Measurements from ENCODE around the gene LRRC72.
"Not testable (repeated sequence)": the region's sequence is repeated elsewhere in the genome, so short reads cannot be mapped to it uniquely, and the experiment has no call there.

LRRC72 gene

GRCh38 chr7:16526742-16527540 lies at the start of gene LRRC72:
Gene LRRC72 (plus strand): TSS chr7:16526825. CDS start chr7:16526953, 128 bp downstream.
- H3K27ac Mint-ChIP-seq, result no peak within 1 kb of the TSS
- ATAC-seq (ENCODE audit: low read depth), result no peak

GRCh38 chr7:16479161-16479560 lies 47.5 kb upstream of the LRRC72 start:
- Mint-ChIP-seq H3K27me3 (peaks cover 3% of the 10 kb centered on the region), H3K36me3 (no peaks in the 10 kb centered on the region), H3K27ac (no peak overlapping the region), H3K4me1 (no peaks in the 10 kb centered on the region), H3K4me3 (no peak overlapping the region), H3K9me3 (no peaks in the 10 kb centered on the region)
- no peak for DNase-seq (ENCODE audit: low spot score in 2 of 2)
- ATAC-seq (ENCODE audit: low read depth), result no peak

More at GRCh38 chr7:16526742-16527540, at the start of gene LRRC72:
- Mint-ChIP-seq H3K36me3 (no peaks in the 10 kb centered on the region), H3K9me3 (no peaks in the 10 kb centered on the region), H3K4me1 (no peaks in the 10 kb centered on the region), H3K27me3 (peaks cover 7% of the 10 kb centered on the region), H3K4me3 (no peak within 1 kb of the TSS)
- no peak for DNase-seq (ENCODE audit: low spot score in 2 of 2)

GRCh38 chr7:16479591-16479990 lies 47.0 kb upstream of the LRRC72 start:
- Mint-ChIP-seq H3K36me3 (no peaks in the 10 kb centered on the region), H3K27me3 (peaks cover 2% of the 10 kb centered on the region), H3K27ac (no peak overlapping the region), H3K9me3 (no peaks in the 10 kb centered on the region), H3K4me1 (no peaks in the 10 kb centered on the region), H3K4me3 (no peak overlapping the region)
- ATAC-seq (ENCODE audit: low read depth) (no peak), DNase-seq (ENCODE audit: low spot score in 2 of 2) (no peak)

- ATAC-seq (ENCODE audit: low read depth), result no peak
- Mint-ChIP-seq H3K9me3 (no peaks in the 10 kb centered on the region), H3K4me1 (no peaks in the 10 kb centered on the region), H3K27ac (no peak overlapping the region), H3K27me3 (peaks cover 5% of the 10 kb centered on the region), H3K4me3 (no peak overlapping the region), H3K36me3 (no peaks in the 10 kb centered on the region)
- DNase-seq (ENCODE audit: low spot score in 2 of 2), result no peak
Observed at GRCh38 chr7:16484453-16485158, 42.0 kb upstream of the LRRC72 start.

- peaks cover 10% of the 10 kb centered on the region for H3K27me3 Mint-ChIP-seq
- ATAC-seq (ENCODE audit: low read depth), result no peak
- no peaks in the 10 kb centered on the region for H3K4me1 Mint-ChIP-seq
Observed at GRCh38 chr7:16491148-16491547, 35.5 kb upstream of the LRRC72 start.

GRCh38 chr7:16492513-16493062 lies 34.0 kb upstream of the LRRC72 start:
- H3K4me1 Mint-ChIP-seq, result no peaks in the 10 kb centered on the region
- peaks cover 8% of the 10 kb centered on the region for H3K27me3 Mint-ChIP-seq
- DNase-seq (ENCODE audit: low spot score in 2 of 2) (no peak), ATAC-seq (ENCODE audit: low read depth) (no peak)
- no peak overlapping the region for H3K4me3 Mint-ChIP-seq
- no peaks in the 10 kb centered on the region for H3K36me3 Mint-ChIP-seq
- H3K9me3 Mint-ChIP-seq, result no peaks in the 10 kb centered on the region
- H3K27ac Mint-ChIP-seq, result no peak overlapping the region

More at GRCh38 chr7:16491148-16491547, 35.5 kb upstream of the LRRC72 start:
- DNase-seq (ENCODE audit: low spot score in 2 of 2), result no peak
- Mint-ChIP-seq H3K4me3 (no peak overlapping the region), H3K36me3 (no peaks in the 10 kb centered on the region), H3K27ac (no peak overlapping the region), H3K9me3 (no peaks in the 10 kb centered on the region)

GRCh38 chr7:16493266-16493665 lies 33.4 kb upstream of the LRRC72 start:
- no peak for DNase-seq (ENCODE audit: low spot score in 2 of 2)
- Mint-ChIP-seq H3K36me3 (no peaks in the 10 kb centered on the region), H3K4me1 (no peaks in the 10 kb centered on the region), H3K4me3 (no peak overlapping the region), H3K27me3 (peaks cover 8% of the 10 kb centered on the region), H3K27ac (no peak overlapping the region), H3K9me3 (no peaks in the 10 kb centered on the region)
- ATAC-seq (ENCODE audit: low read depth), result no peak

GRCh38 chr7:16494551-16494950 lies 32.1 kb upstream of the LRRC72 start:
- ATAC-seq (ENCODE audit: low read depth) (no peak), DNase-seq (ENCODE audit: low spot score in 2 of 2) (no peak)
- no peaks in the 10 kb centered on the region for H3K4me1 Mint-ChIP-seq
- peaks cover 8% of the 10 kb centered on the region for H3K27me3 Mint-ChIP-seq
- H3K27ac Mint-ChIP-seq, result no peak overlapping the region
- no peak overlapping the region for H3K4me3 Mint-ChIP-seq
- no peaks in the 10 kb centered on the region for H3K9me3 Mint-ChIP-seq
- no peaks in the 10 kb centered on the region for H3K36me3 Mint-ChIP-seq

GRCh38 chr7:16494955-16495719 lies 31.5 kb upstream of the LRRC72 start:
- Mint-ChIP-seq H3K4me1 (no peaks in the 10 kb centered on the region), H3K27me3 (peaks cover 8% of the 10 kb centered on the region), H3K4me3 (no peak overlapping the region), H3K9me3 (no peaks in the 10 kb centered on the region), H3K36me3 (no peaks in the 10 kb centered on the region), H3K27ac (no peak overlapping the region)
- DNase-seq (ENCODE audit: low spot score in 2 of 2) (no peak), ATAC-seq (ENCODE audit: low read depth) (no peak)

GRCh38 chr7:16498122-16498521 lies 28.5 kb upstream of the LRRC72 start:
- Mint-ChIP-seq H3K9me3 (no peaks in the 10 kb centered on the region), H3K4me1 (no peaks in the 10 kb centered on the region), H3K4me3 (no peak overlapping the region), H3K27ac (no peak overlapping the region), H3K27me3 (peaks cover 5% of the 10 kb centered on the region), H3K36me3 (no peaks in the 10 kb centered on the region)
- DNase-seq (ENCODE audit: low spot score in 2 of 2) (no peak), ATAC-seq (ENCODE audit: low read depth) (no peak)

- ATAC-seq (ENCODE audit: low read depth) (no peak), DNase-seq (ENCODE audit: low spot score in 2 of 2) (no peak)
- H3K4me1 Mint-ChIP-seq, result no peaks in the 10 kb centered on the region
- no peaks in the 10 kb centered on the region for H3K9me3 Mint-ChIP-seq
- H3K27ac Mint-ChIP-seq, result no peak overlapping the region
- no peak overlapping the region for H3K4me3 Mint-ChIP-seq
- no peaks in the 10 kb centered on the region for H3K36me3 Mint-ChIP-seq
- peaks cover 7% of the 10 kb centered on the region for H3K27me3 Mint-ChIP-seq
Observed at GRCh38 chr7:16502303-16502702, 24.3 kb upstream of the LRRC72 start.

- H3K4me3 Mint-ChIP-seq, result no peak overlapping the region
- ATAC-seq (ENCODE audit: low read depth) (no peak), DNase-seq (ENCODE audit: low spot score in 2 of 2) (no peak)
- no peak overlapping the region for H3K27ac Mint-ChIP-seq
- H3K4me1 Mint-ChIP-seq, result no peaks in the 10 kb centered on the region
- H3K27me3 Mint-ChIP-seq, result peaks cover 9% of the 10 kb centered on the region
- H3K36me3 Mint-ChIP-seq, result no peaks in the 10 kb centered on the region
- peaks cover 3% of the 10 kb centered on the region for H3K9me3 Mint-ChIP-seq
Observed at GRCh38 chr7:16504019-16504418, 22.6 kb upstream of the LRRC72 start.

GRCh38 chr7:16506422-16506821 lies 20.2 kb upstream of the LRRC72 start:
- not testable (repeated sequence) for H3K4me1 Mint-ChIP-seq; H3K9me3 Mint-ChIP-seq; H3K36me3 Mint-ChIP-seq; H3K27ac Mint-ChIP-seq; ATAC-seq (ENCODE audit: low read depth); H3K4me3 Mint-ChIP-seq; DNase-seq (ENCODE audit: low spot score in 2 of 2)
- H3K27me3 Mint-ChIP-seq, result peaks cover 12% of the 10 kb centered on the region

GRCh38 chr7:16509829-16510228 lies 16.8 kb upstream of the LRRC72 start:
- no peak for DNase-seq (ENCODE audit: low spot score in 2 of 2)
- Mint-ChIP-seq H3K4me3 (no peak overlapping the region), H3K27me3 (peaks cover 9% of the 10 kb centered on the region), H3K27ac (no peak overlapping the region), H3K9me3 (peaks cover 3% of the 10 kb centered on the region), H3K36me3 (no peaks in the 10 kb centered on the region), H3K4me1 (no peaks in the 10 kb centered on the region)
- ATAC-seq (ENCODE audit: low read depth), result no peak
